ENCODE measurements around the gene EXD3.

Gene EXD3

GRCh38 chr9:137296670-137297664 lies 126.0 kb downstream of the EXD3 start:
- in situ Hi-C loops (cut with MboI; ENCODE audit: low sequenced_read_pairs, unreplicated experiment), result loop anchor here (25.0 kb wide), 1 partner anchor 240 kb away; no protein-coding TSS in a partner anchor
- DNase-seq (ENCODE audit: low spot score), result no peak
- no peak for TF ChIP-seq CTCF (IDR thresholded peaks at IDR 0.05; ENCODE audit: borderline replicate concordance, control extremely low read depth, extremely low read depth, insufficient read depth, missing control alignments)

- TF ChIP-seq CTCF (IDR thresholded peaks at IDR 0.05; ENCODE audit: borderline replicate concordance, control extremely low read depth, extremely low read depth, insufficient read depth, missing control alignments), result no peak
- in situ Hi-C loops (cut with MboI; ENCODE audit: low sequenced_read_pairs, unreplicated experiment), result loop anchor here (25.0 kb wide), 1 partner anchor 241 kb away; no protein-coding TSS in a partner anchor
- DNase-seq (ENCODE audit: low spot score), result no peak
Measured at GRCh38 chr9:137295849-137296669, 126.9 kb downstream of the EXD3 start.

- peak; percentile 91 for DNase-seq (ENCODE audit: low spot score)
- in situ Hi-C loops (cut with MboI; ENCODE audit: low sequenced_read_pairs, unreplicated experiment), result loop anchor here (25.0 kb wide), 1 partner anchor 242 kb away; no protein-coding TSS in a partner anchor
- peak; percentile 94 for TF ChIP-seq CTCF (IDR thresholded peaks at IDR 0.05; ENCODE audit: borderline replicate concordance, control extremely low read depth, extremely low read depth, insufficient read depth, missing control alignments)
Measured at GRCh38 chr9:137295238-137295811, 127.6 kb downstream of the EXD3 start.

GRCh38 chr9:137294681-137295237 lies 128.2 kb downstream of the EXD3 start:
- no peak for DNase-seq (ENCODE audit: low spot score)
- TF ChIP-seq CTCF (IDR thresholded peaks at IDR 0.05; ENCODE audit: borderline replicate concordance, control extremely low read depth, extremely low read depth, insufficient read depth, missing control alignments), result peak; percentile 14
- in situ Hi-C loops (cut with MboI; ENCODE audit: low sequenced_read_pairs, unreplicated experiment), result loop anchor here (5.0 to 25.0 kb wide), 2 partner anchors 113 to 243 kb away; no protein-coding TSS in a partner anchor

- no peak for TF ChIP-seq CTCF (IDR thresholded peaks at IDR 0.05; ENCODE audit: borderline replicate concordance, control extremely low read depth, extremely low read depth, insufficient read depth, missing control alignments)
- in situ Hi-C loops (cut with MboI; ENCODE audit: low sequenced_read_pairs, unreplicated experiment), result loop anchor here (5.0 to 25.0 kb wide), 2 partner anchors 113 to 243 kb away; no protein-coding TSS in a partner anchor
- DNase-seq (ENCODE audit: low spot score), result no peak
Measured at GRCh38 chr9:137294091-137294680, 128.8 kb downstream of the EXD3 start.
